GM23338 (cell line): ENCODE results near the gene AIMP1.

Experiments
- ETS1 ChIP-seq: IDR thresholded peaks from 2 replicates; pipeline ENCODE4 v1.6.1; 2016; ENCODE audit warnings: antibody characterized with exemption
- EZH2 ChIP-seq: fragments of 200-600 bp; sonication (generic); IDR thresholded peaks from one replicate; pipeline ENCODE4 v1.8.0; 2017; ENCODE audit warnings: antibody characterized with exemption, mild to moderate bottlenecking, low read depth; ENCODE audit not compliant: unreplicated experiment
- EZH2phosphoT487 ChIP-seq: fragments of 200-600 bp; sonication (generic); IDR thresholded peaks from one replicate; pipeline ENCODE4 v1.8.1; 2018; ENCODE audit warnings: antibody characterized with exemption; ENCODE audit not compliant: unreplicated experiment
- POLR2AphosphoS5 ChIP-seq: IDR thresholded peaks from 2 replicates; pipeline ENCODE4 v1.6.1; 2016; ENCODE audit warnings: antibody characterized with exemption, low read depth
- TF ChIP-seq, protein P1 (sequence below), 2 experiments: fragments of 200-600 bp in 1 of 2; sonication (generic) in 1 of 2; conservative IDR thresholded peaks; 2 replicates each; pipeline versions ENCODE4 v1.5.1 to v1.6.1; 2016 to 2017; ENCODE audit warnings: antibody characterized with exemption in 2 of 2, low read depth in 2 of 2, mild to moderate bottlenecking in 2 of 2, moderate library complexity in 1 of 2
- TF ChIP-seq, protein P2 (sequence below): IDR thresholded peaks from one replicate; pipeline ENCODE4 v1.6.1; 2018; ENCODE audit warnings: antibody characterized with exemption; ENCODE audit not compliant: unreplicated experiment

DNA sequence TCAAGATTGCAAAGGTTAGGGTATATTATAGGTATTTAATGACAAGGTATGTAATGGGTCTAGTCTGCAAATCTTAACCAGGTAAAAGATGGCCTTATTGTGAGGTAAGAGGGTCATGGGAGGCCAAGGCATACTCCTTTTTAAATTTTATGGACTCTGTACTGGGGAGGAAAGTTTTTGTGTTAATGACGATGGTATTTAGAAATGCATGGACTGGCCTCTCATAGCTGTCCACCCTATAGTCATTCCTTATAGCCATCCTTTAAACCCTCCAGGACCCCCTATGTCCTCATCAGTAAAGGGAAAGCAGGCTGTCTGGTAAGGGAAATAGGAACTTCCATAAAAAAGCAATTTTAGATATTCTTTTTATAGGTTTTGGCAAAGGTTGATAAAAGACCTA is 1.5 kb downstream of the AIMP1 start:
- TF ChIP-seq, protein P1, sequence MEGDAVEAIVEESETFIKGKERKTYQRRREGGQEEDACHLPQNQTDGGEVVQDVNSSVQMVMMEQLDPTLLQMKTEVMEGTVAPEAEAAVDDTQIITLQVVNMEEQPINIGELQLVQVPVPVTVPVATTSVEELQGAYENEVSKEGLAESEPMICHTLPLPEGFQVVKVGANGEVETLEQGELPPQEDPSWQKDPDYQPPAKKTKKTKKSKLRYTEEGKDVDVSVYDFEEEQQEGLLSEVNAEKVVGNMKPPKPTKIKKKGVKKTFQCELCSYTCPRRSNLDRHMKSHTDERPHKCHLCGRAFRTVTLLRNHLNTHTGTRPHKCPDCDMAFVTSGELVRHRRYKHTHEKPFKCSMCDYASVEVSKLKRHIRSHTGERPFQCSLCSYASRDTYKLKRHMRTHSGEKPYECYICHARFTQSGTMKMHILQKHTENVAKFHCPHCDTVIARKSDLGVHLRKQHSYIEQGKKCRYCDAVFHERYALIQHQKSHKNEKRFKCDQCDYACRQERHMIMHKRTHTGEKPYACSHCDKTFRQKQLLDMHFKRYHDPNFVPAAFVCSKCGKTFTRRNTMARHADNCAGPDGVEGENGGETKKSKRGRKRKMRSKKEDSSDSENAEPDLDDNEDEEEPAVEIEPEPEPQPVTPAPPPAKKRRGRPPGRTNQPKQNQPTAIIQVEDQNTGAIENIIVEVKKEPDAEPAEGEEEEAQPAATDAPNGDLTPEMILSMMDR (conservative IDR thresholded peaks at IDR 0.05; ENCODE audit: low read depth in 2 of 2) = no peak
- no peak for TF ChIP-seq EZH2
- no peak for TF ChIP-seq POLR2AphosphoS5
- TF ChIP-seq, protein P2, sequence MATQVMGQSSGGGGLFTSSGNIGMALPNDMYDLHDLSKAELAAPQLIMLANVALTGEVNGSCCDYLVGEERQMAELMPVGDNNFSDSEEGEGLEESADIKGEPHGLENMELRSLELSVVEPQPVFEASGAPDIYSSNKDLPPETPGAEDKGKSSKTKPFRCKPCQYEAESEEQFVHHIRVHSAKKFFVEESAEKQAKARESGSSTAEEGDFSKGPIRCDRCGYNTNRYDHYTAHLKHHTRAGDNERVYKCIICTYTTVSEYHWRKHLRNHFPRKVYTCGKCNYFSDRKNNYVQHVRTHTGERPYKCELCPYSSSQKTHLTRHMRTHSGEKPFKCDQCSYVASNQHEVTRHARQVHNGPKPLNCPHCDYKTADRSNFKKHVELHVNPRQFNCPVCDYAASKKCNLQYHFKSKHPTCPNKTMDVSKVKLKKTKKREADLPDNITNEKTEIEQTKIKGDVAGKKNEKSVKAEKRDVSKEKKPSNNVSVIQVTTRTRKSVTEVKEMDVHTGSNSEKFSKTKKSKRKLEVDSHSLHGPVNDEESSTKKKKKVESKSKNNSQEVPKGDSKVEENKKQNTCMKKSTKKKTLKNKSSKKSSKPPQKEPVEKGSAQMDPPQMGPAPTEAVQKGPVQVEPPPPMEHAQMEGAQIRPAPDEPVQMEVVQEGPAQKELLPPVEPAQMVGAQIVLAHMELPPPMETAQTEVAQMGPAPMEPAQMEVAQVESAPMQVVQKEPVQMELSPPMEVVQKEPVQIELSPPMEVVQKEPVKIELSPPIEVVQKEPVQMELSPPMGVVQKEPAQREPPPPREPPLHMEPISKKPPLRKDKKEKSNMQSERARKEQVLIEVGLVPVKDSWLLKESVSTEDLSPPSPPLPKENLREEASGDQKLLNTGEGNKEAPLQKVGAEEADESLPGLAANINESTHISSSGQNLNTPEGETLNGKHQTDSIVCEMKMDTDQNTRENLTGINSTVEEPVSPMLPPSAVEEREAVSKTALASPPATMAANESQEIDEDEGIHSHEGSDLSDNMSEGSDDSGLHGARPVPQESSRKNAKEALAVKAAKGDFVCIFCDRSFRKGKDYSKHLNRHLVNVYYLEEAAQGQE = no peak
- no peak for TF ChIP-seq EZH2phosphoT487
- no peak for TF ChIP-seq ETS1
